Neural cell (in vitro differentiated cells): ENCODE results near the gene DCUN1D2.

Source experiments
- EZH2 ChIP-seq: fragments of 200-600, 300-800 bp; shearing (Covaris generic), sonication (generic); IDR thresholded peaks from 2 replicates; pipeline ENCODE4 v1.6.1; 2014; ENCODE audit warnings: antibody characterized with exemption, low read length, borderline replicate concordance, mild to moderate bottlenecking; ENCODE audit not compliant: insufficient read depth, poor library complexity, severe bottlenecking
- TF ChIP-seq, protein P1 (sequence below): fragments of 450-650 bp; IDR thresholded peaks from 2 replicates; pipeline ENCODE4 v1.5.1; 2014; ENCODE audit warnings: antibody characterized with exemption, mild to moderate bottlenecking, moderate library complexity; ENCODE audit not compliant: poor library complexity, severe bottlenecking

DNA sequence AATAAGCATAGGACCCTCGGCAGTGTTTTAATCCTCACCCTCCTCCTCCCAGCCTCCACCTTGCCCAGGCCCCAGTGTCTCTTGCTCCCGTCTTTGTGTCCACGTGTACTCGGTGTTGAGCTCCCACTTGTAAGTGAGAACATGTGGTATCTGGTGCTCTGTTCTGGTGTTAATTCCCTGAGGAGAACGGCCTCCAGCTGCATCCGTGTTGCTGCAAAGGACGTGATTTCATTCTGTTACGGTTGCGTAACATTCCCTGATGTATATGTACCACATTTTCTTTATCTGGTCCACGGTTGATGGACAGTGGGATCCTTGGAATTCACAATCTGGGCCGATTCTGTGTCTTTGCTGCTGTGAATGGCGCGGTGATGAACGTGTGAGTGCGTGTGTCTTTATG, 49.3 kb upstream of the DCUN1D2 start:
- TF ChIP-seq, protein P1, sequence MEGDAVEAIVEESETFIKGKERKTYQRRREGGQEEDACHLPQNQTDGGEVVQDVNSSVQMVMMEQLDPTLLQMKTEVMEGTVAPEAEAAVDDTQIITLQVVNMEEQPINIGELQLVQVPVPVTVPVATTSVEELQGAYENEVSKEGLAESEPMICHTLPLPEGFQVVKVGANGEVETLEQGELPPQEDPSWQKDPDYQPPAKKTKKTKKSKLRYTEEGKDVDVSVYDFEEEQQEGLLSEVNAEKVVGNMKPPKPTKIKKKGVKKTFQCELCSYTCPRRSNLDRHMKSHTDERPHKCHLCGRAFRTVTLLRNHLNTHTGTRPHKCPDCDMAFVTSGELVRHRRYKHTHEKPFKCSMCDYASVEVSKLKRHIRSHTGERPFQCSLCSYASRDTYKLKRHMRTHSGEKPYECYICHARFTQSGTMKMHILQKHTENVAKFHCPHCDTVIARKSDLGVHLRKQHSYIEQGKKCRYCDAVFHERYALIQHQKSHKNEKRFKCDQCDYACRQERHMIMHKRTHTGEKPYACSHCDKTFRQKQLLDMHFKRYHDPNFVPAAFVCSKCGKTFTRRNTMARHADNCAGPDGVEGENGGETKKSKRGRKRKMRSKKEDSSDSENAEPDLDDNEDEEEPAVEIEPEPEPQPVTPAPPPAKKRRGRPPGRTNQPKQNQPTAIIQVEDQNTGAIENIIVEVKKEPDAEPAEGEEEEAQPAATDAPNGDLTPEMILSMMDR, result no peak
- no peak for TF ChIP-seq EZH2
